T-cell (primary cell): ENCODE measurements around the gene GNAO1. TPM values are rescaled to one million over a fixed set of nuclear protein-coding genes. Genes with fewer than 3 reads are reported as not detected.
A peak's percentile ranks its signal among the peaks of the same experiment; 100 is the strongest.

ENCODE experiments used
- ATAC-seq, 4 experiments: fragments of 200-7000 bp in 3 of 4; fragments of 150-1000 bp in 1 of 4; cut with Tn5 transposase; replicated peaks in 1 of 4; 1 replicate in 3 of 4; 2 replicates in 1 of 4; pipeline ENCODE4 v1.10.0; 2021; ENCODE audit warnings: moderate library complexity in 3 of 4, mild to moderate bottlenecking in 2 of 4, moderate number of reproducible peaks in 1 of 4
- CTCF ChIA-PET, 2 donors: fragments of 300-600 bp; sonication (Branson Sonifier 250); formaldehyde crosslinking; loops; one replicate each; lab custom pipeline; 2022; ENCODE audit warnings: antibody characterized with exemption in 2 of 2; lab: Charles Lee
- POLR2A ChIA-PET, 2 donors: fragments of 300-600 bp; sonication (Branson Sonifier 250); formaldehyde crosslinking; loops; one replicate each; lab custom pipeline; 2022; ENCODE audit warnings: antibody characterized with exemption in 2 of 2; lab: Charles Lee
- DNase-seq, 35 experiments: peaks; one replicate each; pipeline versions ENCODE4 v3.0.0 to v3.0.0-alpha.2; 2013 to 2023
- H3K27ac ChIP-seq: one replicate; pipeline ENCODE4 v1.5.1; 2013; ENCODE audit warnings: low read length
- H3K27me3 ChIP-seq, 2 experiments: replicated peaks in 1 of 2; 1 replicate in 1 of 2; 2 replicates in 1 of 2; pipeline versions ENCODE4 v1.6.1 to v1.7.0; 2013; ENCODE audit warnings: low read length in 1 of 2, mixed read lengths in 1 of 2; ENCODE audit not compliant: control insufficient read depth in 2 of 2, insufficient read depth in 2 of 2; ENCODE audit errors: extremely low read depth in 1 of 2
- H3K36me3 ChIP-seq, 2 donors: 1 replicate in 1 of 2; 2 replicates in 1 of 2; pipeline versions ENCODE4 v1.6.1 to v1.7.0; 2013; ENCODE audit warnings: low read length in 1 of 2; ENCODE audit not compliant: control insufficient read depth in 2 of 2, insufficient read depth in 1 of 2; ENCODE audit errors: extremely low read depth in 1 of 2
- H3K4me1 ChIP-seq, 2 experiments: 1 replicate in 1 of 2; 2 replicates in 1 of 2; pipeline versions ENCODE4 v1.6.1 to v1.7.0; 2013; ENCODE audit warnings: low read length in 2 of 2, mixed read lengths in 1 of 2; ENCODE audit not compliant: insufficient read depth in 2 of 2, control insufficient read depth in 1 of 2; ENCODE audit errors: extremely low read depth in 1 of 2
- H3K4me3 ChIP-seq, 2 donors: 1 replicate in 1 of 2; 2 replicates in 1 of 2; pipeline versions ENCODE4 v1.5.1 to v1.7.0; 2013; ENCODE audit warnings: mild to moderate bottlenecking in 2 of 2, low read length in 1 of 2, moderate library complexity in 1 of 2; ENCODE audit not compliant: control insufficient read depth in 1 of 2; ENCODE audit errors: extremely low read depth in 1 of 2
- H3K9me3 ChIP-seq: 2 replicates; pipeline ENCODE4 v1.7.0; 2013
- H3K27ac Mint-ChIP-seq, 2 donors: one replicate each; pipeline ENCODE4 v1.8.0; 2020 to 2021; ENCODE audit warnings: mild to moderate bottlenecking in 2 of 2, mixed read lengths in 2 of 2
- H3K27me3 Mint-ChIP-seq, 2 donors: one replicate each; pipeline ENCODE4 v1.8.0; 2021 to 2022; ENCODE audit warnings: mixed read lengths in 2 of 2
- H3K36me3 Mint-ChIP-seq: one replicate; pipeline ENCODE4 v1.8.0; 2021; ENCODE audit warnings: mixed read lengths
- H3K4me1 Mint-ChIP-seq, 3 donors: one replicate each; pipeline ENCODE4 v1.8.0; 2020 to 2022; ENCODE audit warnings: mixed read lengths in 3 of 3, mild to moderate bottlenecking in 1 of 3
- H3K4me3 Mint-ChIP-seq, 3 donors: one replicate each; pipeline ENCODE4 v1.8.0; 2020 to 2022; ENCODE audit warnings: mild to moderate bottlenecking in 3 of 3, mixed read lengths in 3 of 3, moderate library complexity in 3 of 3
- H3K9me3 Mint-ChIP-seq, 3 donors: one replicate each; pipeline ENCODE4 v1.8.0; 2020 to 2022; ENCODE audit warnings: mixed read lengths in 3 of 3
- WGBS: methylation state at CpG from one replicate; pipeline ENCODE4 v1.1.5; 2013; ENCODE audit warnings: missing lambda C conversion rate; ENCODE audit not compliant: insufficient coverage; 5-methylcytosine and 5-hydroxymethylcytosine counted together
- total RNA-seq, 35 experiments: library from RNA in 6 of 35; stranded (reverse) in 6 of 35; fragments of 120-200 nt in 1 of 35; gene quantifications; one replicate each; pipeline versions ENCODE4 v1.2.1 to v1.2.4 and lab custom pipeline; 2013 to 2026

The GNAO1 gene
- total RNA-seq, 5 donors from 2014 or later (not counting 1 experiment from before 2014, with no cell fraction given): 3.9 to 14.2 (median 12.6) TPM

DNA sequence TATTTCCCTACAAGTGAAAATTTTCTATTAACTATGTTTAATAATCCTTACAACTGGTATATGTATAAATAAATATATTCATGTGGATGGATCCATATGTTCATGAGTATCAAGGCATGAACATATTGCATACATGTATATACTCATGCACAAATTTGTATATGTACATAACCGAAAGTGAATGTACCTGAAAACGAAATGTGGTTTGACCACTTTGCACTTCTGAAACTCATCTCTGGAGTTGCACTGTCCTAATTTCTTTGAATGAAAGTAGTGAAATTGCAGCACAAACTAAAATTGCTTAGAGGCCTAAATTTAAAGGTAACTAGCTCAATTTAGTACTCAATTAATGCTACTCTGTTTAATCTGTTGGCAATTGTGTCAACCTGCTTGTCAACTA, 27.4 kb upstream of the GNAO1 start:
- Histone ChIP-seq H3K4me3 (no peak overlapping the region), H3K4me1 (no peaks in the 10 kb centered on the region), H3K27ac (no peak overlapping the region), H3K9me3 (no peaks in the 10 kb centered on the region), H3K36me3 (no peaks in the 10 kb centered on the region), H3K27me3 (no peaks in the 10 kb centered on the region)
- Mint-ChIP-seq H3K9me3 (no peaks in the 10 kb centered on the region), H3K27me3 (peaks cover 0 to 6% of the 10 kb centered on the region in 2 donors), H3K36me3 (no peaks in the 10 kb centered on the region), H3K27ac (no peak overlapping the region), H3K4me1 (peaks cover 0 to 5% (median 0%) of the 10 kb centered on the region in 3 donors), H3K4me3 (no peak overlapping the region)
- DNase-seq (no peak), ATAC-seq (no peak)
- WGBS: no CpG with 5 or more reads among the region's 2 CpGs
- ChIA-PET POLR2A (no interaction called here), CTCF (no interaction called here)

GRCh38 chr16:56164636-56165035, 26.7 kb upstream of the GNAO1 start:
- peaks cover 0 to 6% of the 10 kb centered on the region in 2 donors for H3K27me3 Mint-ChIP-seq
- H3K9me3 ChIP-seq: no peaks in the 10 kb centered on the region
- no peak for DNase-seq
- H3K4me1 ChIP-seq: no peaks in the 10 kb centered on the region
- H3K27ac Mint-ChIP-seq: no peak overlapping the region
- H3K27me3 ChIP-seq: no peaks in the 10 kb centered on the region
- H3K4me3 Mint-ChIP-seq: no peak overlapping the region
- ChIA-PET CTCF (no interaction called here), POLR2A (no interaction called here)
- peaks cover 0 to 5% (median 0%) of the 10 kb centered on the region in 3 donors for H3K4me1 Mint-ChIP-seq
- H3K9me3 Mint-ChIP-seq: no peaks in the 10 kb centered on the region
- ATAC-seq: no peak
- H3K36me3 Mint-ChIP-seq: no peaks in the 10 kb centered on the region
- H3K27ac ChIP-seq: no peak overlapping the region
- H3K4me3 ChIP-seq: no peak overlapping the region
- H3K36me3 ChIP-seq: no peaks in the 10 kb centered on the region

GRCh38 chr16:56174411-56174810, 16.9 kb upstream of the GNAO1 start:
- CTCF ChIA-PET: no interaction called here

GRCh38 chr16:56181401-56181800, 9.9 kb upstream of the GNAO1 start:
- ATAC-seq: no peak

More at GRCh38 chr16:56174411-56174810, 16.9 kb upstream of the GNAO1 start:
- no peaks in the 10 kb centered on the region for H3K9me3 ChIP-seq
- no peak overlapping the region for H3K4me3 ChIP-seq
- Mint-ChIP-seq H3K4me1 (no peaks in the 10 kb centered on the region), H3K36me3 (no peaks in the 10 kb centered on the region), H3K27ac (no peak overlapping the region), H3K4me3 (no peak overlapping the region), H3K9me3 (peaks cover 7 to 32% (median 14%) of the 10 kb centered on the region in 3 donors), H3K27me3 (peaks cover 6 to 24% of the 10 kb centered on the region in 2 donors)
- DNase-seq (no peak), ATAC-seq (no peak)
- H3K36me3 ChIP-seq: no peaks in the 10 kb centered on the region
- peaks cover 0 to 5% of the 10 kb centered on the region in 2 experiments for H3K27me3 ChIP-seq
- H3K4me1 ChIP-seq: no peaks in the 10 kb centered on the region
- POLR2A ChIA-PET: no interaction called here
- H3K27ac ChIP-seq: no peak overlapping the region

GRCh38 chr16:56183266-56183665, 8.0 kb upstream of the GNAO1 start:
- no peaks in the 10 kb centered on the region for H3K4me1 ChIP-seq
- no CpG with 5 or more reads among the region's 2 CpGs for WGBS
- DNase-seq (no peak), ATAC-seq (no peak)
- ChIA-PET POLR2A (no interaction called here), CTCF (no interaction called here)
- H3K4me3 Mint-ChIP-seq: no peak overlapping the region
- H3K27ac Mint-ChIP-seq: no peak overlapping the region
- H3K27me3 ChIP-seq: peaks cover 2 to 4% of the 10 kb centered on the region in 2 experiments
- peaks cover 21 to 22% of the 10 kb centered on the region in 2 donors for H3K27me3 Mint-ChIP-seq
- no peak overlapping the region for H3K4me3 ChIP-seq
- peaks cover 4% of the 10 kb centered on the region for H3K9me3 ChIP-seq
- peaks cover 4 to 13% (median 10%) of the 10 kb centered on the region in 3 donors for H3K9me3 Mint-ChIP-seq
- no peaks in the 10 kb centered on the region for H3K36me3 ChIP-seq
- no peaks in the 10 kb centered on the region for H3K36me3 Mint-ChIP-seq
- no peaks in the 10 kb centered on the region for H3K4me1 Mint-ChIP-seq
- H3K27ac ChIP-seq: no peak overlapping the region

More at GRCh38 chr16:56181401-56181800, 9.9 kb upstream of the GNAO1 start:
- peaks cover 2 to 6% of the 10 kb centered on the region in 2 experiments for H3K27me3 ChIP-seq
- H3K27ac ChIP-seq: no peak overlapping the region
- ChIA-PET CTCF (interaction anchor here in 1 of 2 donors (0.7 kb wide), 1 partner anchor 9 kb away, joined by 3 read pairs; no protein-coding TSS in a partner anchor), POLR2A (no interaction called here)
- H3K36me3 ChIP-seq: no peaks in the 10 kb centered on the region
- H3K4me3 ChIP-seq: no peak overlapping the region
- no peaks in the 10 kb centered on the region for H3K4me1 Mint-ChIP-seq
- H3K36me3 Mint-ChIP-seq: no peaks in the 10 kb centered on the region
- no peak overlapping the region for H3K4me3 Mint-ChIP-seq
- no peak overlapping the region for H3K27ac Mint-ChIP-seq
- H3K27me3 Mint-ChIP-seq: peaks cover 23 to 26% of the 10 kb centered on the region in 2 donors
- peaks cover 4% of the 10 kb centered on the region for H3K9me3 ChIP-seq
- peaks cover 4 to 13% (median 10%) of the 10 kb centered on the region in 3 donors for H3K9me3 Mint-ChIP-seq
- H3K4me1 ChIP-seq: no peaks in the 10 kb centered on the region
- no peak for DNase-seq

DNA sequence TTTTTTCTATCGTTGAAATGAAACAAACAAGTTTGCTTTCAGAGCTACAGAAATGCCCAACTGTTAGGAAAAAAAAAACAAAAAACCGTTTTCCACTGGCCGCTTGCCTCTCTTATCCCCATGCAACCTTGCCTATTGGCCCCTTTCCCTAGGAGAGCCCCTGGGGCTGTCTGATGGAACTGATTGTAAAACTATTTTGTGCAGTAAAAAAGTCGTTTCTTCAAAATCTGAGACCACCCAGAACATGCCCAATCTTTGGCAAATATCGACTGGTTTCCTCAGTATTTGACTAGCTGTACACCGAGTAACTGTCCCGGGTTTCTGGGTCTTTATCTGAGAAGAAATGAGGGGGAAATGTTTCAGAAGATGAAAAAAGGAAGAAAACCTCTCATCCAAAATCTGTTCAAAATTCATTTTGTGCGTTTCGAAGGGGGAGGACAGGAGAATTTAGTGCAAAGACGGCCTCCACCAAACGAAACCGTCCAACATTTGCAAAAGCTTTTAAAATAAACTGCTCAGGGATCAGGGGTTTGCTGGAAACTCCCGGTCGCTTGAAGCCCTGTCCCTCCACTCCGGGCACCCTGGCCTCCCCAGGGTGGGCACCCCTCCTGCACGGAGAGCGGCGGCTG, 1.1 kb upstream of the GNAO1 start:
- POLR2A ChIA-PET: interaction anchor here in 1 of 2 donors (0.5 kb wide), 1 partner anchor 68 kb away, joined by 3 read pairs; no protein-coding TSS in a partner anchor
- CTCF ChIA-PET: interaction anchor here in 1 of 2 donors (0.8 to 1.6 kb wide), 2 partner anchors 9 to 129 kb away, joined by 3 read pairs; no protein-coding TSS in a partner anchor
- H3K27ac Mint-ChIP-seq: peak overlapping the region; percentile 23 to 25
- H3K9me3 Mint-ChIP-seq: no peaks in the 10 kb centered on the region
- H3K36me3 Mint-ChIP-seq: no peaks in the 10 kb centered on the region
- peak overlapping the region; percentile 46 to 74 for H3K4me3 ChIP-seq
- peak overlapping the region; percentile 74 to 77 (median 77) for H3K4me3 Mint-ChIP-seq
- WGBS: 17% methylated on average over 6 of the region's 18 CpGs
- H3K27ac ChIP-seq: peak overlapping the region; percentile 11
- H3K36me3 ChIP-seq: no peaks in the 10 kb centered on the region
- ATAC-seq (no peak), DNase-seq (no peak)
- peaks cover 27 to 31% of the 10 kb centered on the region in 2 donors for H3K27me3 Mint-ChIP-seq
- peaks cover 18 to 33% of the 10 kb centered on the region in 2 experiments for H3K27me3 ChIP-seq
- peaks cover 12 to 39% of the 10 kb centered on the region in 2 experiments for H3K4me1 ChIP-seq
- peaks cover 18 to 35% (median 31%) of the 10 kb centered on the region in 3 donors for H3K4me1 Mint-ChIP-seq
- no peaks in the 10 kb centered on the region for H3K9me3 ChIP-seq
